Stimulated activated CD4-positive, alpha-beta T cell treated with anti-CD3 and anti-CD28 coated beads, Interleukin-4, amount 100 ng/mL, for 48 hours (primary cell): Measurements from ENCODE around the gene TRIM50.
"Not testable (repeated sequence)": the region's sequence is repeated elsewhere in the genome, so short reads cannot be mapped to it uniquely, and the experiment has no call there.

Experiments
- DNase-seq, 2 donors: peaks; one replicate each; pipeline ENCODE4 v3.0.0-alpha.2; 2020; ENCODE audit warnings: low read depth in 2 of 2

TRIM50 gene

GRCh38 chr7:73350306-73351068 is 22.6 kb upstream of the TRIM50 start:
- DNase-seq, result no peak

DNA sequence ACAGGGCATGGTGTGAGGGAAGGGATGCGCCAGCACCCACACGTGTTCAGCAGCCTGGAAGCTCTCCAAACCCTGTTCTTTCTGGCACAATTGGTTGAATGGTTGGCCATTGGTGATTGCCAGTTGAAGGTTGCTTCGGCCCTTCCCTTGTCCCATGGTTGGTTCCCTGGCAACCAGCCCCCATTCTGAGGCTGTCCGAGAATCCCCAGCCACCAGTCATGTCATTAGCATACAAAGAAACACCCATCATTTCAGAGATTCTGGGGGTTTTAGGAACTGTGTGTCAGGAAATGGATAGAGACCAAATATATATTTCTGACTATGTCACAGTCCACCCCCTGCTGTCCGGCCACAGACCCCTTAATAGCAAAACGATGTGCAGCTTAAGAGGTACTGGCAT is 21.9 kb upstream of the TRIM50 start:
- no peak for DNase-seq

DNA sequence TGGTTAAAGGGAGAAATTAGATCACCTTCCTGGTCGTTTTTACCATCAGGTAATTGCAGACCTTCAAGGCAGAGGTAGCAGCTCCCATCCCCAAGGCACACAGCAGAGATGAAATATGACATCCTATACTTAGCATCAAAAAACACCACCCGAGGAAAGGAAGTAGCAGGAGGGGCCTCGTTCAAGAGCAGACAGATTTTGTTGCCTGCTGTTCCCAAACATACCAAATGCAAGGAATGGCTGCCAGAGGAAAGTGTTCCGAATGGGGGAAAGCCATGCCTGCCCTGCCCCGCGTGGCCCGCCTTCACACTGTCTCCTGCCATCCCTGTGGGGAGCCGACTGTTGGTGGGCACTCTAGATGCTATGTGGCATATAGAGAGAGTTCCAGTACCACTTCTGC is 18.1 kb upstream of the TRIM50 start:
- no peak for DNase-seq

- DNase-seq, result no peak
Observed at GRCh38 chr7:73345538-73345937, 17.7 kb upstream of the TRIM50 start.

DNA sequence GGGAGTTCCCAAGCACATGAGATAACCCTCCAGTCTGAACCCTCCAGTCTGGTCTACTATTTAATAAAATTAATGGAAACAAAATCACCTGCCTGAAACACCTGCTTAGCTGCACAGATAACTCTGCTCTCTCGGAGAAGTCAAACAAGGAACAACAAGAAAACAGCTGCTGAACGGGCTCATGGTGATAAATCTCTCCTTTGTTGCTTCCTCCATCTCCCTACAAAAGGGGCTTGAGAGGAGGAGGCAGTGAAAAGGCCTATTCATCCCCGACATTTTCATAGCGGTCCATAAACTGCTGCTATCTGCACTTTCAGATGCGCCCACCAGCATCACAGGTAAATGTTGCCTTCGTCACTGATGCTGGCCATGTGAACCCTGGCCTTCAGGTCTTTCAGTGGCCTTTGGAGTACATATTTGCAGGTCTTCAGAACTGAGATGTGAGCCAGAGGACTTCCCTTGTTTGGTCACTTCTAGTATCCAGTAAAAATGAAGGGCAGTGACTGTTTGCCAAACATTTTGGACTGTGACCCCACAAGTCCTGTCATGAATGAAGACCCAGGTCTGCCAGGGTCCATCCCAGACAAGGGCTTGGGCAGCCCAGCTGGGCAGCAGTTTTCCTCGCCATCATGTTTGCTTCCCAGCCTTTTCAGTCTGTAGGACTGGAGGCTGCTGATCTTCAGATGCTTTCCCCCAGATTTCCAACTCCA is 15.9 kb upstream of the TRIM50 start:
- no peak for DNase-seq

GRCh38 chr7:73342645-73343044 is 14.8 kb upstream of the TRIM50 start:
- DNase-seq, result no peak

- peak in 1 of 2 donors; percentile 8 for DNase-seq
Observed at GRCh38 chr7:73341877-73342276, 14.0 kb upstream of the TRIM50 start.

- DNase-seq, result no peak
Observed at GRCh38 chr7:73340514-73340913, 12.6 kb upstream of the TRIM50 start.

DNA sequence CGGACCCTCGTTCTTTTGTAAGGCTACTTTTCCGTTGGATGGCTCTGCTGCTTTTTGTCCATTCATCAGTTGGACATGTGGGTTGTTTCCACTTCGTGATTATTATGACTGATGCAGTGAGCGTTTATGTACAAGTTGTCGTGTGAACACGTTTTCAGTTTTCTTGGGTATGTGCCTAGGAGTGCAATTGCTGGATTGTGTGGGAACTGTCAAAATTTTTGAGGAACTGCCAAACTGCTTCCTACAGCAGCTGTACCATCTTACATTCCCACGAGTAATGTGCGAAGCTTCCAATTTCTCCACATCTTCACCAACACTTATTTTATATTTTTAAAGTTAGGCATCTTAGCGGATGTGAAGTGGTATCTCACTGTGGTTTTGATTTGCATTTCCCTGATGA is 10.4 kb upstream of the TRIM50 start:
- DNase-seq, result no peak

DNA sequence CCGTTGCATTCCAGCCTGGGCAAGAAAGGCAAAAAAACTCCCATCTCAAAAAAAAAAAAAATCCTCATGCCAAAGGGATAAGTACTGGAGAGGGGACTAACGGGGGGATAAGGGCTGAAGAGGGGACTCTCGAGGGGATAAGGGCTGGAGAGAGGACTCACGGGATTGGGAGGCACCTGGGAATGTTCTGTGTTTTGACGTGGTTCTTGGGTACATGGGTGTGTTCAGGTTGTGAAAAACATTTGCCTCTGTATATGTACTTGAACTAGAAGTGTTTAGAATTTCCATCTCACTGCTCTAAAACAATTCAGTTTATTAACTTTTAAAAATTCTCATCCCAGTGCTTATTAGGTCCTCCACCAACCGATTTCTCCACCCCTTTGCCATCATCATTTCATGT is 4.6 kb upstream of the TRIM50 start:
- DNase-seq, result no peak

DNA sequence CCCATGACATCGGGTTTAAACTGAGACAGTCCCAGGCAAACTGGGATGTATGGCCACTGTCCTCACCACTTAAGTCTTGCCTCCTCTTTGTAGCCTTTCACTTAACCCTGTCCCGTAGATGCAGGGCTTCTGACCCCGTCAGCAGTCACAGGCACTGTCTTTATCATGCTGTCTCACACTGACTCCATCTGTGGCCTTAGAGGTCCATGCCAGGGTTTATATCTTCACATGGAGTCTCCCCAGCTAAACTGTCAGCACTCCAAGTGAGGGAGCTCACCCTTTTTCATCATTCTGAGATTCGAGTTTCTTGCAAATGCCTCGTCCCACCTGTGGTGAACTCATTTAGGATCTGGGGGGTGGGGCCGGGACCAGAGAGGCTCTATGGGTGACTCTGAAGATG is 2.9 kb upstream of the TRIM50 start:
- DNase-seq, result no peak

GRCh38 chr7:73329861-73330581 is 2.1 kb upstream of the TRIM50 start:
- DNase-seq, result no peak

- no peak for DNase-seq
Observed at GRCh38 chr7:73328696-73329095, 814 bp upstream of the TRIM50 start.

DNA sequence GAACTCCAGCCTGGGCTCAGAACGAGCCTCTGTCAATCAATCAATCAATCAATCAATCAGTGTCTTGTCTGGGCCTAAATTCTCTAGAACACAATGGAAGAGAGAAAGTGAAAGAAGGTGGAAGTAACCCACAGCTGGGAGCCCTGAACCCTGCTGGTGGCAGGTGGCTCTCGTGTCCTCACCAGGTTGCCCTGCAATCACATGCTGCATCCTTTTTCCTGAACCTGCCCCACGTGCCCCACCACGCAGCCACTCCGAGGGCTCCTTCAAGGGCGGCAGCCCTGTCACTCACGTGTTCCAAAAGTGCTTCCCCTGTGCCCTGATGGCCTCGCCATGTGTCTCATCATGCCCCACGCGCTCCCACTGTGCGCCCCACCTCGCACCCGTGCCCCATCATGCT is 433 bp downstream of the TRIM50 start:
- DNase-seq, result not testable (repeated sequence)

DNA sequence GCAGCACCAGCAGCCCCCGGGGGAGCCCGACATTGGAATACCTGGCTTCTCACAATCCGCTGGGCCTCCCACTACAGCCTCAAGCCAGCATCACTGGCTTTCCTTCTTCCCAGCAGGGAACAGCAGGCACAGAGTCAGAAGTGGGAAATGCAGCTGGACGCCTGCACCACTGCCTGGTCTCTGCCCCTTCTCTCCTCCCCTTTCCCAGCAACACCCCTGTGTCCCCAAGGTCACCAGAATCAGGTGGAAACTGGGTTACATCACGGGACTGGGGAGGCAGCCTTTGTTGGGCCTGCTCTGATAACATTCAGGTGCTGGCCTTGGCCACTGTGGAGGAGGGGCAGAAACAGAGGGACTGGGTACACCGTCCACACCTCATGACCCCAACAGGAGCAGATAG is 2.5 kb downstream of the TRIM50 start:
- not testable (repeated sequence) for DNase-seq

DNA sequence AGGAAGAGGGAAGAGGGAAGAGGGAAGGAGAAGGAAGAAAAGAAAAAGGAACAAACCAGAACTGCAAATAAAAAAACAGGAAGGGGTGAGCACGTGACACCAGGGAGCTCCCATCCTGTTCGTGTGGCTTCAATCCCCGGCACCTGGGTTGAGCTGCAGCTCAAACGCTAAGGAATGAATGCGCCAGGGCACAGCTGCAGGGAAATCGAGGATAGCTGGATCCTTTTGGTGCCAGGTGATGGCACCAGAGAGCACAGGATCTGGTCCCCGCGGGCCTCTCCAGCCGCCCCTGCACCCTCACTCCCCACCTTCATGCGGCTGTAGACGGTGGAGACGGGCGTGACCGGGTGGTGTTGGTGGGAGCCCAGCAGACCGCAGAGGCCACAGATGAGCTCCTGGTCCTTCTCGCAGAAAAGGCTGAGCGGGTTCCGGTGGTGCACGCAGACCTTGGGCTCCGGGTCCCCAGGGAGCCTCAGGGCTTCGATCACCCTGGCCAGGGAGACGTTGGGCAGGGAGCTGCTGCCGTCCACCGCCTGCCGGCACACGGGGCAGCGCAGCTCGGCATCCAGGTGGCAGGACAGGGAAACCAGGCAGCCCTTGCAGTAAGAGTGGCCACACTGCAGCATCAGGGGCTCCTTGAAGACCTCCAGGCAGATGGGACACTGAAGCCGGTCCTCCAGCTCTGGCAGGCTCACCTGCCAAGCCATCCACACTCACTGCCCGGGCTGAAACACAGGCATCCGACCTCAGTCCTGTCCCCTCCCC is 3.6 kb downstream of the TRIM50 start:
- peak; percentile 24 to 41 for DNase-seq

- not testable (repeated sequence) for DNase-seq
Observed at GRCh38 chr7:73323434-73324080, 4.3 kb downstream of the TRIM50 start.

GRCh38 chr7:73320009-73320408 is 7.9 kb downstream of the TRIM50 start:
- DNase-seq, result not testable (repeated sequence)

DNA sequence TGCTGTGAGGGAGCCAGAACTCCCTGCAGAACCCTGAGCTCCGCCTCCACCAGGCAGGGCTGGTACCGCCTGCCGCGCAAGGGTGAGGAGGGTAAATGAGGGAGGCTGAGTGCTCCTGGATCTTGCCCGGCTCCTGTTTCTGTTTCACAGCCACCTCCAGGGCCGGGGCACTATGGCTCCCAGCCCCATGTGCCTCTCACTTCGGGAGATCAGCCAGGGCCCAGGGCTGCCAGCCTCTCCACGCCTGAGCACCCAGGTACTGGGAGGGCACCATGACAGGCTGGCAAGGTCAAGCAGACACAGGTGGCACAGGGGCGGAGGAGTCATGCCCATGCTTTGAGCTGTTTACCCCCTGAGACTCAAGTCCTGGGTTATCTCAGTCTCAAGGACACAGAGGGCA is 8.3 kb downstream of the TRIM50 start:
- DNase-seq, result not testable (repeated sequence)

DNA sequence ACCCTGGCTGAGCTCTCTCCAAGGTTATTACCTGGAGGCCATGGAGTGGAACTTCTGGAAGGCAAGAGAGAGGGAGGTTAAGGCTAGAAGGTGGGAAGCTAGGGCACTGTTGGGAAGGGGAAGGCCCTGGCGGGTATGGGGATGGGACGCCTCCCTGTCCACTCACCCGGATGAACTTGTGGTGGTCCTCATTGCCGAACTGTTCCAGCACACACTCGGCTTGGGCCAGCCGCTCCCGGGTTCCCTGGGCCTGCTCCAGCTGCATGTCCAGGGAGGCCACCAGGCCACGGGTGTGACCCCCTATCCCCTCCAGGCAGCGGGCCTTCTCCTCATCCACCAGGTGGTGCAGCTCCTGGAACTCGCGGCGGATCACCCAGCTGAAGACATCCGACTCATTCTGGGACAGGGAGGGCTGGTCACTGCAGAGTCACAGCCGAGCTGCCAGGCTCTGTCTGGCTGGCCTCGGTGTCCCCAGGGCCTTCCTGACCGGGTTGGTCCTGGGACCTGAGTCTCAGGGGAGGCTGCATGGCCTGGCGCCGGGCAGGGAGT is 9.2 kb downstream of the TRIM50 start:
- not testable (repeated sequence) for DNase-seq

DNA sequence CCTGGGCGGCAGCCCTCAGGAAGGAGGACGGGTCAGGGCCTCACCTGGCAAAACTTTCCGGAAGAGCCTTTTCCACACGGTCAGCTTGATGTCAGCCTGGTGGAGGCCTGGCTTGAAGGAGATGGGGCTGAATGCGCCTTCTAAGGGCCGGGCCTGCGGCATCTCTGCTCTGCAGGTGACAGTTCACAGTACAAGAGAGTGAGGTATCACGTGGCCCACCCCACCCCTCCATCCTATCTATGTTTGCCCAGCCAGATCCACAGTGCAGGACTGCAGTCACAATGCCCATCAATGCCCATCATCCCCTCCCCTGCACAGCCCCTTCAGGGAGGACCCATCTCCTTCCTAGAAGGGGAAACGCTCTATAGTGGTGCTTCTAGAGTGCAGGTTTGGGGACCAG is 11.4 kb downstream of the TRIM50 start:
- no peak for DNase-seq
